Epithelial cell of prostate (primary cell): ENCODE measurements around the gene TBC1D5.
"Not testable (repeated sequence)": the region's sequence is repeated elsewhere in the genome, so short reads cannot be mapped to it uniquely, and the experiment has no call there.

ENCODE experiments used
- DNase-seq: peaks from one replicate; pipeline ENCODE4 v3.0.0-alpha.2; 2011; ENCODE audit warnings: low read depth, low spot score
- H3K27ac ChIP-seq: fragments of 450-650 bp; 2 replicates; pipeline ENCODE4 v1.5.1; 2017; ENCODE audit warnings: mild to moderate bottlenecking

The TBC1D5 gene

DNA sequence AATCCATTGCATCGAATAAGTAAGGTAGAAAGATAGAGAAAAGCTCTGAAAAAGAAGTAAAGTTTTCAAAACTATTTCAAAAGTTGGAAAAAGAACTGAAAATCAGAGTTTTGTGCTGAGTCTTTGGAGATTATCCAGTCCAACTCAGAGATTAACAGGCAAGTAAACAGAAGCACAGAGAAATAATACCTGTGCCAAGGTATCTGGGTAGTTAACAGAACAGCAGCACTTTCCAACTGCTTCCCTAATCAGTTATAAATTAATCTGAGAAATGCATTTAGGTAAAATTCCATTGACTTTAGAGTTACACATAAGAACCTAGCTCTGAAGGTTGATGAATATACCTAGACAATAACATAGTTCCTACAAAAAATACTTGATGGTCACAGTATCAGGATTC lies 355.3 kb downstream of the TBC1D5 start:
- H3K27ac ChIP-seq = no peak overlapping the region
- DNase-seq = no peak

DNA sequence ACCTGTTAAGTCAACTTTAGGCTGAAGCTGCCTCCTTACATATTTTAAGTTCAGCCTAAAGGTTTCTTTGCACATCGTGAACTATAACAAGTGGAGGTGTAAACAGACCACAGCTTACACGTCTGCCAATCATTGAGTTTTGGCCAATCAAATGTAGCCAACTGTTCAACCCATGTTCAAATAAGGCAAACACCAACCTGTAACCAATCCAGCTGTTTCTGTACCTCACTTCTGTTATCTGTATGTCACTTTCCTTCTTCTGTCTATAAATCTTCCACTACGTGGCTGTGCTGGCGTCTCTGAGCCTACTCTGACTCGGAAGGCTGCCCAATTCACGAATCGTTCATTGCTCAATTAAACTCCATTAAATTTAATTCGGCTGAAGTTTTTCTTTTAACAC lies 356.0 kb downstream of the TBC1D5 start:
- H3K27ac ChIP-seq = no peak overlapping the region
- no peak for DNase-seq

DNA sequence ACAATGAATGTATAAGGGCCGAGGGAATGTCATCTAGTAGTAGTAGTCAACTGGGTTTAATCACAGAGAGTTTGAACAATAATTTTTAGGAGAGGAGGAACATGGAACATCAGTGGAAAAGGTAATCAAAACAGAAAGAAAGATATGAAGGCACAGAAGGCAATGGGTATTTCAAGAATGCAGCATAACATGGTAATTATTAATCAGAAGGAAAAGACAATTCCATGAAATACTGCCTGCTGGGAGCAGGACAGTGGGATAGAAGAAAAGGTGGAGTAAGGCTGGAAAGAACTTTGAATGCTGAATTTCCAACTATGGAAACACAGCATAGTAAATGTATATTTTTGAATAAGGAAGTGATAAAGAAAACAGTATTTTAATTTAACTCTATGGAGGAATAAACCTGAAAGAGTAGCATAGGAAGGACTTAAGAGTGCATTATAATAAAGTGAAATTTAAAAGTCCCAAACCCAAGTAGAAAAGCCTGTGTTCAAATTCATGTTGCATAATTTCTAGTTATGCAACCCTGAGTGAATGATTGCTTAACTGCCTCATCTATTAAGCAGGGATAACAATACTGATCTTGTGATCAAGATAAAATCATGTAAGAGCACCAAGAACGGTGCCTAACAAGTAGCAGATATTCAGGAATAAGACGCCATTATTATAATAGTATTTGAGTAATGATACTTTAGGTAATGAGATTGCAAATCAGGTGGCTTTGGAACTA lies 357.7 kb downstream of the TBC1D5 start:
- no peak for DNase-seq
- no peak overlapping the region for H3K27ac ChIP-seq

DNA sequence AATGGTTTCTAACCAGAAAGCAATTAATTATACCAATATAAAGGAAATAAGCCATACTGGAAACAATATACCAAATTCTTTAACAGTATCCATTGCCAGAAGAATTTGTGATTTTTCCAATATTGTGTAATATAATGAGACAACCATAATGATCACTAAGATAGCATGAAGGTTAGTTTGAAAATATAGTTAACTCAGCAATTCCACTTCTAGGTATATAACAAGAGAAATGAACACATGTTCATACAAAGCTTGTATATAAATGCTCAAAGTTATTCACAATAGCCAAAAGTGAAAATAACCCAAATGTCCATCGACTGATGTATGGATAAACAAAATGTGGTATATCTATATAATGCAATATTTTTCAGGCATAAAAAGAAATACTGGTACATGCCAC lies 369.1 kb downstream of the TBC1D5 start:
- H3K27ac ChIP-seq = no peak overlapping the region

DNA sequence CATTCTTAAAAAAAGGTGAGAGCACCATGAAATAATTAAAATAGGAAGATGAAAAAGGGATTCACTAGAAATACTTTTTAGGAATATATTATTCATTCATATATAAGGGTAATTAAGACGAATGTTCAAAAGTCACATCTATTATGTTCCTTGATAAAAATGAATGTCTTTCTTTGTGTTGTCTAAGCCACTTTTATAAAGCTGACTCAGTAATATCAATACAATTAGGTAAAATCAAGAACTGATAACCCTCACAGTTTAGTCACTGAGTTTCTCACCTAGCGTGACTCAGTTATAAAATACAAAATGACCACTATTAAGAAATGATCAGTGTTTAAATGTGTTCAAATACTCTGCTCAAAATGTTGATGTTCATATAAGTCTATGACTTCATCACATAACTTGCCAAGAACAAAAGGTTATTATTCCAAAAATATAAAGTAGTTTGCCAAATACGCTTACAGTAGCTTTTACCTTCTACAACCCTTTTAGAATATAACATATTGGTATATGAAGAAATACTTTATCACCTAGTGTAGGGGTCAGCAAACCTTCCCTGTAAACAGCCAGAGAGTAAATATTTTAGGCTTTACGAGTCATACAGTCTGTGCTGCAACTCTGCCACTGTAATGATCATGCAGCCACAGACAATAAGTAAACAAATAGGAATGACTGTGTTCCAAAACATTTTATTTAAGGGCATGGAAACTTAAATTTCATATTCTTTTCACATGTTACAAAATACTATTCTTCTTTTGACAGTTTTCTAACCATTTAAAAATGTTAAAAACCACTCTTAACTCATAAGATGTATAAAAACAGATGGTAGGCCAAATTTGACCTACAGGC lies 369.8 kb downstream of the TBC1D5 start:
- H3K27ac ChIP-seq = no peak overlapping the region
- DNase-seq = no peak

More for the DNA sequence above, 369.1 kb downstream of the TBC1D5 start:
- DNase-seq = no peak

DNA sequence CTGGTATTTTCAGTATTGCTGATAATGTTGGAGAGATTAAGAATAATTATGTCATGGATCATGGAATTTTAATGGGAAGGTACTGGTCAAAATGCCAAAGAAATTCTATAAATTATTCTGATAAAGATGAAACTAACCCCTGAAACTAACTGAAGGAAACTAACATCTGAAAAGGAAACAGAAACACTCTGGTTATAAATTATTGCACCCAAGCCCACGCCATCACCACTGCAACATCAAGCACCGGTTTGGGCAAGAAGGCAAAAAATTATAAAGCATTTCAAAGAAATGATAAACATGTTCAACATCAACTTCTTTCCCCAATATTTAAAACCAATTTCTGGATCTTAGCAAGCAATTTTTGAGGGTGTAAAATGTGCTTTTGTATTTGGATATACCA lies 372.5 kb downstream of the TBC1D5 start:
- DNase-seq = no peak

DNA sequence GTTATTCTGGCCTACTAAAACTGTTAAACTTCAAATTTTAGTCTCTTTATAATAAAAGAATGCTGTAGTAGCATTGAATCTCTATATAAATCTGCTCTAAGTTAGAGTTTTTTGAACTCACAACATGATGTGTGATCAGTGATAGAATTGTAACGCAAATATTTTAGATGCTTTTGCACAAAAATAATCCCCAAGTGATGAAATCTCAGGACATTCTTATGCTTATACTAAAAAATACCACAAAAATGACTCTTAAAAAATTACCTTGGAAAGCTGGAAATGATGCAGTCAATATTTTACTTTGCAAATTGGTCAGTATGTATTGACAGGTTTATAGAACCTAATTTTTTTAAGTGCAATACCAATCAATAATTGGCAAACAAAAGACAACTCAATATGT lies 375.3 kb downstream of the TBC1D5 start:
- no peak for DNase-seq
- no peak overlapping the region for H3K27ac ChIP-seq

More for the DNA sequence above, 372.5 kb downstream of the TBC1D5 start:
- H3K27ac ChIP-seq = no peak overlapping the region

DNA sequence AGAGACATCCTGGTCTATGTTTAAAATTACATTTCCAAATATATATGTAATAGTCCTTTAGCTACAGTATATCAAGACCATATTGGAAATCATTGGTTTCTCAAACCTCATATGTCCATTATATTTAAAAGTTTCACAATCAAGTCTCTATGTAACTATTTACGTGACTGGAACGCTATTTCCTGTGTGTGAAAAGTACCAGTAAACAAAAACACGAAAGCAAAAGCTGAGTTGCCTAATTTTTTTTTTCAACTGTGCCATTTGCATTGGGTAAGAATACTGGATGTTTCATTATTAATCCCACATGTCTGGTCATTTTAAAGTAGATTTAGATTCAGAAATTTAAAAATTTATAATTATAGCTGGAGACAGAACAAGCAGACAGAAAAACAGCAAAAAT lies 381.4 kb downstream of the TBC1D5 start:
- H3K27ac ChIP-seq = no peak overlapping the region
- no peak for DNase-seq

DNA sequence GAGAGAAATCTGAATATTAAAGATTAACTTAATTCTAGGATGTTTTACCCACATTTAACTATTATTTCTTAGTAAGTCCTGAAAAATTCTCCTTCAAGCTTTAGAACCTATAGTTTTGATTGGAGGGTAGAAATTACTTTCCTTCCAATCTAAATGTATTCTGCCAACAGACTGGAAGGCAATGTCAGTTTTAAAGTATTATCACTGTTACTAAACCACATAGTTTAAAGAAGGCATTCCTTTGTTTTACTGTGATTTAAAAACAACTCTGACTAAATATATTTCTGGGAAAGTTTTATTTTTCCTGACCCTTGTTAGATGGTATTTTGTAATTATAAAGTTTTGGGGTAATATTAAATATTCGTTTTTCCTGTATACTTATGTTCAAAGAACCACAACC lies 382.5 kb downstream of the TBC1D5 start:
- DNase-seq = no peak
- H3K27ac ChIP-seq = no peak overlapping the region

DNA sequence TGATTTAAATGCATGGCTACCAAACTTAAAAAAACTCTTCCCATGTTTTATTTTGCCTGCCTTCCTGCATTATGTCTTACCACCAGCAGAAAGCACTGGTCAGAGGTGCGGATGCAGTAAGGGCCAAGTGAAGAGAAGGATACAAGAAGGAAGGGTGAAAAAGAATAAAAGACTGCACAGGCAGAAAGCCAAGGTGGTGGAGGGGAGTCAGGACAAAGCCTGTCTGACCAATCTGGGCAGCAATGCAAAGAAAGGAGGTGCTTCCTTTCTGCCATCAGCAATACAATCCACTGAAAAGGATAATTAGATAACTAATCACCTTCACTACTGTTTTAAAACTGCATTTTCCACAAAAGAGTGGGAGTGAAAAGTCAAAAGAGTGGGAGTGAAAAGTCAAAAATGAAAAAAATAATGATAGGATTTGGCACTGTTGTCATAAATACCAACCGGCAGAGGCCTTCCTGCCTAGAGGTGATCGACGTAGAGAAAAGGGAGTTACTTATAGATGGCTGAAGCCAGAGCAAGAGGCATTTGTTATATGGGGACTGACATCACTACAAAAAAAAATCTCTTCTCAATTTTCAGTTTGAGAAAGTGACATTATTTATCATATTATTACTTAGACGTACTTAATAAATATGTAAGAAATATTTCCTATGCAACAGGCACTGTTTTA lies 385.3 kb downstream of the TBC1D5 start:
- no peak overlapping the region for H3K27ac ChIP-seq
- DNase-seq = no peak

DNA sequence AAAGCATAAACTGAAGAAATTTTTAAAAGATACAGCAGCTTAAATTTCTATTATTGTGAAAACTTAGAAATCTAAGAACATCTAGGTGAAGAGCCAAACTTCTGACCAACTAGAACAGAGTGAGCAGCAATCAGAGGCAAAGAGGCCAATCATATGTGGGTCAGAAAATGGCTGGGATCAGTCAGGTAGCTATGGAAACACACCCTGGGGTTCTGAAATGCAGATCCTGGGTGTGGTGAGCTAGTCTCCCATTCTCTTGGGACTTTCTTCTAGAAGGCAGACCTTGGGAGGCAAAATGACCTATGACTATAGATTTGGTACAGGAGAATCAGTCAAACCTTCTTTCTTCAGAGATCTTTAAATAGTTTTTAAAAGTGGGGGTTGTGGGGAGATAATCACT lies 385.8 kb downstream of the TBC1D5 start:
- no peak overlapping the region for H3K27ac ChIP-seq
- DNase-seq = no peak

DNA sequence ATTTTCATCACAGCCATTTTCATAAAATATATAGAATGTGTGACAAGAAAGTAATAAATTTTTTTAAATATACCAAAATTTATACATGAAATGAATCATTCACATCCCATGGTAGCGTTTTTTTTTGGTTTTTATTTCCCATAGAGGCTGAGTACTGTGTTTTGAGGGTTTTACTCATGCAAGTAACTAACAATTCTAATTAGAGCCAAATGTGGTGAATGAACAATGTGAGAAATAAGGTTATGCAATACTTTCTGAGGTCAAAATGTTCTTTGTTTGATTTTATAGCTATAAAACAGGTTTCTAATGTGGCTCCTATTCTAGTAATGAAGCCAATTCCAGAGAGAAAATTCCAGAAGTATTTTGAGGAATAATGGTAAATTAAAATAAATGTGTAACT lies 386.8 kb downstream of the TBC1D5 start:
- DNase-seq = no peak
- no peak overlapping the region for H3K27ac ChIP-seq

DNA sequence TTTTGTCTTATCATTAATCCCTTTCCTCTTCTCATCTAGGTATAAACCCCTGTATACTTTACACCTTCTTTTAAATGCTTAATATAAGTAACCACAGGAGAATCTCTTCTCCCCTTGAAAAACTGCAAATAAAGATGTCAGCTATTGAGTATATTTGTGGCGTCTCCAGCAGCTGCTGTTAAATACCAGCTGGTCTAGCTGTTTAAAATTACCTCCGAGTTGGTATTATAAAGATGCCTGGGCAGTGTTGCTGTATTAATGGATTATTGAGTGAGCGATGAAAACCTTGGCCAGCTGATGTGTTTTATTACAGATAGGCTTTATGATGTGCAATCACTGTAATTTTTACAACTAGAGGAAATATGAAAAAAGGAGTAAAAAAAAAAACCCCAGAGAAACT lies 388.1 kb downstream of the TBC1D5 start:
- DNase-seq = no peak

DNA sequence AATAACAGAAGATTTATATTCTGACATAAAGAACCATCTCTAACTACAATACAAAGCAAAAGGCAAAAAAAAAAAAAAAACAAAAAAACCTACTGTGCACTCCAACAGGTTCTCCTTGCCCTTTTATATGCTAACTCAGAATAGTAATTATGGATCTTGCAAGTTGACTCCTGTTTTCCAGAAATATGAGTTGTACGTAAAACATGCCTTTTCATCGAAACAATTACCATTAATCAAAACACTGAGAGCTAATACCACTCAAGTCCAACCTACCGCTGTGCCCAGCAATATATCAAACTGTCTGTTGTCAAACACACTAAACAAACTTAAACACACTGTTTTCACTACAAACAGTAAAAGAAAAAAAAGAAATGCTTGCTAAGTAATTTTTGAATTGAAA lies 389.8 kb downstream of the TBC1D5 start:
- H3K27ac ChIP-seq = no peak overlapping the region
- DNase-seq = no peak

More for the DNA sequence above, 388.1 kb downstream of the TBC1D5 start:
- H3K27ac ChIP-seq = no peak overlapping the region

DNA sequence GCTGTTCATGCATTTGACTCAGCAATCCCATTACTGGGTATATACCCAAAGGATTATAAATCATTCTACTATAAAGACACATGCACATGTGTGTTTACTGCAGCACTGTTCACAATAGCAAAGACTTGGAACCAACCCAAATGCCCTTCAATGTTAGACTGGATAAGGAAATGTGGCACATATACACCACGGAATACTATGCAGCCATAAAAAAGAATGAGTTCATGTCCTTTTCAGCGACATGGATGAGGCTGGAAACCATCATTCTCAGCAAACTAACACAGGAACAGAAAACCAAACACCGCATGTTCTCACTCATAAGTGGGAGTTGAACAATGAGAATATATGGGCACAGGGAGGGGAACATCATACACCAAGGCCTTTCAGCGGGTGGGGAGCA lies 391.2 kb downstream of the TBC1D5 start:
- not testable (repeated sequence) for DNase-seq, H3K27ac ChIP-seq

DNA sequence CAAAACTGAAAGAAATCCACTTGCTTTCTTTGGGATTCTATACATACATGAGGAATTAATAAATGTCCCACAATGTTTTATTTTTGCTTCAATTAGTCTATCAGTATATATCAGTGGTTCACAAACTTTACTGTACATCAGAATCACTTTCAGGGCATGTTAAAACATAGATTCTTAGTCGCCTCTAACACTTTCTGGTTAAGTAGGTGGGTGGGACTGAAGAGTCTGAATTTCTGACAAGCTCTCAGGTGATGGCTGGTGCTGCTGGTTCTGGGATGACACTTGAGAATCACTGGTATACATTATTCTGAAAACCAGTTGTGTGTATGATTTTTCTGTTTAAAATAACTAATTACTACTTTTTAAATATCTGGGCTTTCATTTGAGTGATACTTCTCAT lies 393.3 kb downstream of the TBC1D5 start:
- H3K27ac ChIP-seq = no peak overlapping the region
- DNase-seq = no peak

DNA sequence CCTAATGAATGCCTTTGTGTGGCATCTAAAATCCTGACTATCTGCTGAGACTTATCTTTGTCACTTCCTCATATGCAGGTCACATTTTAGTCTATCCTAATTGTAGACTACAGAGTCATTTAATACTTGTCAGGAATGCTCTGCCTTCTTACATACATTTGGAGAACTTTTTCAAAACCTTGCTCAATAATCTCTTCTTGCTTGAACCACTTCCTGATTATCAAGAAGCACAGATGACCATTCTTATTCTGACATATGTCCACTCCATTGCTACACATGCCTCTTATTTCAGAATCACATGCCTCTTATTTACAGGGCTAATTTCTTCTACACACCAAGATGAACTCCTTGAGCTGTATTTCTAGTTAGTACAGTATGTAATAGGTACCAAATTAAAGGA lies 400.3 kb downstream of the TBC1D5 start:
- DNase-seq = no peak

DNA sequence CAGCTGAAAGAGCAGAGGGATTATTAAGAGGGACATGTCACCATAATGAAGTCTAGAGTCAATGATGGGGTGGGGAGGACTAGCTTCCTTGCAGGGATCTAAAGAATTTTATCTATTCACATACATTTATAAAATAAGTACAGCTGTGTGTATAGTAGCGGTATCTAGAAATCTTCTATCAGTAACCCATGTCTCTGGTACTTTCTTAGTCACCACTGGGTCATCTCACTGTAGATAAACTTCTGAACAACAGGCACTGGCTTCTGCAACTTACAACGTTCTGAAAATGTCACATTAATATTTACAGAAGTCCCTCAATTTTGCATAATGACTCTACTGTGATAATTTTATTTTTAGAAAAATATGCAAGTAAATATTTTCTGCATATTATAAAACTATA lies 401.7 kb downstream of the TBC1D5 start:
- H3K27ac ChIP-seq = no peak overlapping the region
- no peak for DNase-seq

More for the DNA sequence above, 400.3 kb downstream of the TBC1D5 start:
- H3K27ac ChIP-seq = no peak overlapping the region

DNA sequence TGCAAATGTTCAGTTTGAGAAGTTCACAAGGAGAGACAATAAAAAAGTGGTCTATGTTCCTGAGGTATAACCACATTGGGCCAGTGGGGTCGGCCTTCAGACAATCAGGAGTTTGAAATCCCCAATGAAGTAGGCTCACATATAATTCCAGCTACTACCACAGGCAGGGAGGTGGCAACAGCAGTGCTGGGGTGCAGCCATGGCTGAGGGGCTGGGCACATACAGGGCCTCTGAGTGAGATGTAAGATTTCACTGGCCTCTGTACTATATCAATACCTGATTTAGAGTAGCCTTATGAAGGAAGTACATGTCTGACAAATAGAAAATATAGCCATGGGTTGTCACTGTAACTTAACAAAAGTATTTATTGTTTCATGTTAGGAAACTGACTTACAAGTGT lies 402.2 kb downstream of the TBC1D5 start:
- DNase-seq = no peak
- H3K27ac ChIP-seq = no peak overlapping the region

DNA sequence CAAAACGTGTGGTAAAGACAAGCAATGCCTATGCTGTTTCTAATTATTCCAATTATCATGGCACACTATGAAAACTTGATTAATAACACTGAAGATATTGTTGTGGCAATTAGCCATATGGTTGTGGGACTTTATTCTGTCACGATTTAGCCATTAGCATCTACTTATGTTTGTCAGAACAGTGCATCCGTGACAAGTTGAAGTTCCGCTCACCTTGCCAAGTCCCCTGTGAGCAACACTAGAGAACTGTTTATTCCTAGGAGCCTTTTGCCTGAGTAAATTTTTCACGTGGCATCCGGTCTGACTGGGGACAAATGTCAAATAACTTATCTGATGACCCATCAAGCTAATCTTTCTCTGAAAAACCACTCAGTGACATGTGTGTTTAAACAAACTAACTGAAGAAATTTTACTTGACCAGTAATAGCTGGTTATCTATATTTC lies 403.3 kb downstream of the TBC1D5 start:
- no peak for DNase-seq
- H3K27ac ChIP-seq = no peak overlapping the region

DNA sequence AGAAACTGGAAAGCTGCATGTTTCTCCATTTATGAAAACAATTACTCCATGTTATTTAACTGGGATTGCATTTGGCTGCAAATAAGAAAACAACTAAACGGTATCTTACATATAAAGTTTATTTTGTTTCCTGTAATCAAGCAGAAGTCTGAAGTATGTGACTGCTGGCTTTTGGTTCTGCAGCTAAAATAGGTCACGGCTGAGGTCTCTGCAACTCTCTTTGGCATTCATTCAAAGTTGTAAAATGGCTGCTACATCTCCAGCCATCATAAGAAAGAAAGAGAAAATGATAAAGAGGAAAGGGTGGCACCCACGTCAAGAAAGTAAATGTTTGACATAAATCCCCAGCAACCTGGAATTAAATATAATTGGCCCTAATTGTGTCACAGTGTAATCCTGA lies 406.1 kb downstream of the TBC1D5 start:
- no peak overlapping the region for H3K27ac ChIP-seq
- no peak for DNase-seq
